ENCODE measurements around the gene CUL5. TPM values are rescaled to one million over a fixed set of nuclear protein-coding genes. Genes with fewer than 3 reads are reported as not detected.

CUL5 gene
- total RNA-seq, 1 donor from 2014 or later: 35.8 TPM

DNA sequence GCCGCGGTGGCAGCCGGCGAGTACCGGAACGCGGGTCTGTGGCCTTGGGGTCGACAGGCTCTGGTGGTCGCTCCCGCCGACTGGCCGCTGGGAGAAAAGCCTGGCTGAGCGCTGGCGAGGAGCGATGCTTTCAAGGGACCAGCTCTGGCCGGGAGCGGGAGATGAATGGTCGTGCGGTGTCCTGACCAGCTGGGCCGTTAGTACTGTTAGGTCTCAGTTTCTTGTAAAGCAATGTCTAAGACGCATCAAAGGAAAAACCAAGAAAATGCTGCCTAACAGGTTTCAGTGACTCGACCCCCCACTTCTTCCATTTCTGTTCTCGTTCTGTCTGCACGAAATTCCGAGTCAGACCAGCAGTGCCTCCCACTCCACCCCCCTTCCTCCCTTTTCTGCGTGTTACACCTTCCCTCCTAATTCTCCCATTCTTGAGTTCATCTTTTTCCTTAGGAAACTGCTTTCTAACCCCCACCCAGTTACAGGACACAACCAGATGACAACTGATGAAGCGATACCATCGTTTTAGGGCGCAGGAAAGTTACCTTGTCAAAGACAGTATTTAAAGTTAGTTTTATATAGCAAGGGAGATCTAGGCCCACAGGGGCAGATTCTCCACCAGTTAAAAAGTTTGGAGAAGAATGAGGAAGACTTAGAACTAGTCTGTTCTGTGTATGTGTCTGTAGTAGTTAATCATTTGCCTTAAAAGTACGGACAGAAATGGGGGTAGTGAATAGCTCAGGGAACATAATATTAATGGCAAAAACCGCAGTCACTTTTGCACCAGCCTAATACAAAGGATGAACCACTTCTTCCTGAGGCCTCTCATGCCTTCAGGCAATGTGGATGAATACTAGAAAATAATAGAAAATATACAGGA is 1.0 kb downstream of the CUL5 start:
- H3K9me3 Mint-ChIP-seq (ENCODE audit: unreplicated experiment): no peaks in the 10 kb centered on the region
- DNase-seq (ENCODE audit: extremely low spot score, unreplicated experiment): no peak
- peak overlapping the region; percentile 99 for H3K4me3 Mint-ChIP-seq (ENCODE audit: unreplicated experiment)
- H3K36me3 Mint-ChIP-seq (ENCODE audit: unreplicated experiment): peaks cover 3% of the 10 kb centered on the region
- H3K27ac Mint-ChIP-seq (ENCODE audit: unreplicated experiment): peak overlapping the region; percentile 98
- TF ChIP-seq, protein P1, sequence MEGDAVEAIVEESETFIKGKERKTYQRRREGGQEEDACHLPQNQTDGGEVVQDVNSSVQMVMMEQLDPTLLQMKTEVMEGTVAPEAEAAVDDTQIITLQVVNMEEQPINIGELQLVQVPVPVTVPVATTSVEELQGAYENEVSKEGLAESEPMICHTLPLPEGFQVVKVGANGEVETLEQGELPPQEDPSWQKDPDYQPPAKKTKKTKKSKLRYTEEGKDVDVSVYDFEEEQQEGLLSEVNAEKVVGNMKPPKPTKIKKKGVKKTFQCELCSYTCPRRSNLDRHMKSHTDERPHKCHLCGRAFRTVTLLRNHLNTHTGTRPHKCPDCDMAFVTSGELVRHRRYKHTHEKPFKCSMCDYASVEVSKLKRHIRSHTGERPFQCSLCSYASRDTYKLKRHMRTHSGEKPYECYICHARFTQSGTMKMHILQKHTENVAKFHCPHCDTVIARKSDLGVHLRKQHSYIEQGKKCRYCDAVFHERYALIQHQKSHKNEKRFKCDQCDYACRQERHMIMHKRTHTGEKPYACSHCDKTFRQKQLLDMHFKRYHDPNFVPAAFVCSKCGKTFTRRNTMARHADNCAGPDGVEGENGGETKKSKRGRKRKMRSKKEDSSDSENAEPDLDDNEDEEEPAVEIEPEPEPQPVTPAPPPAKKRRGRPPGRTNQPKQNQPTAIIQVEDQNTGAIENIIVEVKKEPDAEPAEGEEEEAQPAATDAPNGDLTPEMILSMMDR (IDR thresholded peaks at IDR 0.05): no peak
- no peaks in the 10 kb centered on the region for H3K27me3 Mint-ChIP-seq (ENCODE audit: unreplicated experiment)
- peaks cover 5% of the 10 kb centered on the region for H3K4me1 Mint-ChIP-seq (ENCODE audit: unreplicated experiment)

DNA sequence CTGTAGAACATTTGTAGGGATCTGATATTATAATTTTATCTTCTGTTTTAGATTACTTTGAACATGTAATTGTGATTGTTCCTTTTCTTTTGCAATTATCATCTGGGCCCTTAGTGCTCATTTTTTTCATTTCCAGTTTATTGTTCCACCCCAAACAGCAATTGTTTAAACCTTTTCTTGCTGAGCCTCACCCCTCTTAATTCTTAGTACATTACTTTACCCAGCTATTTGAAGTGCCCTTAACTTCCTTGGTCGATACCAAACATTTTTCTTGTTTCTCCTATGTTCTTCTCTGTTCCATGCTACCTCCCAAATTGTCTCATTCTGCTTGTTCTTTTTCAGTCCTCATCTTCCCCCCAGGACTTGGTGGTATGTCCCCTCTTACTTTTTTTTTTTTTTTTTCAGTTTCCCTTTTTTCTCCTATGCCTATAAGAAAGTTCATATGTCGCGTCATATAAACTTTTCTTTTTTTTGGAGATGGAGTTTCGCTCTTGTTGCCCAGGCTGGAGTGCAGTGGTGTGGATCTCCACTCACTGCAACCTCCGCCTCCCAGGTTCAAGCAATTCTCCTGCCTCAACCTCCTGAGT is 3.5 kb downstream of the CUL5 start:
- H3K27me3 Mint-ChIP-seq (ENCODE audit: unreplicated experiment): no peaks in the 10 kb centered on the region
- no peak for DNase-seq (ENCODE audit: extremely low spot score, unreplicated experiment)
- H3K9me3 Mint-ChIP-seq (ENCODE audit: unreplicated experiment): no peaks in the 10 kb centered on the region
- peaks cover 5% of the 10 kb centered on the region for H3K36me3 Mint-ChIP-seq (ENCODE audit: unreplicated experiment)
- TF ChIP-seq, protein P1 (IDR thresholded peaks at IDR 0.05): no peak
- H3K4me3 Mint-ChIP-seq (ENCODE audit: unreplicated experiment): no peak overlapping the region
- H3K27ac Mint-ChIP-seq (ENCODE audit: unreplicated experiment): no peak overlapping the region
- peaks cover 11% of the 10 kb centered on the region for H3K4me1 Mint-ChIP-seq (ENCODE audit: unreplicated experiment)

DNA sequence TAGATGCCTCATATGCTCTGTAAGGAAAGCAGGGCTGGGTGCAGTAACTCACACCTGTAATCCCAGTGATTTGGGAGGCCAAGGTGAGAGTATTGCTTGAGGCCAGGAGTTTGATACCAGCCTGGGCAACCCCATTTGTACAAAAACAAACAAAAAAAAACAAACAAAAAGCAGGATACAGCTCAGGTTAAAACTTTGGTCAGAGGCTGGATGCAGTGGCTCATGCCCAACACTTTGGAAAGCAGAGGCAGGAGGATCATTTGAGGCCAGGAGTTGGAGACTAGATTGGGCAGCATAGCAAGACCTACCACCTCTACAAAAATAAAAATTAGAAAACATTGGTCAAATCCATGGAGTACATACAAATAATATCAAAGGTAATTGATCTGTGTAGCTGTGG is 7.9 kb downstream of the CUL5 start:
- no peak for DNase-seq (ENCODE audit: extremely low spot score, unreplicated experiment)
- Mint-ChIP-seq H3K4me1 (ENCODE audit: unreplicated experiment) (peaks cover 19% of the 10 kb centered on the region), H3K36me3 (ENCODE audit: unreplicated experiment) (peaks cover 3% of the 10 kb centered on the region), H3K27me3 (ENCODE audit: unreplicated experiment) (no peaks in the 10 kb centered on the region), H3K27ac (ENCODE audit: unreplicated experiment) (no peak overlapping the region), H3K9me3 (ENCODE audit: unreplicated experiment) (no peaks in the 10 kb centered on the region), H3K4me3 (ENCODE audit: unreplicated experiment) (no peak overlapping the region)
- TF ChIP-seq, protein P1 (IDR thresholded peaks at IDR 0.05): no peak

DNA sequence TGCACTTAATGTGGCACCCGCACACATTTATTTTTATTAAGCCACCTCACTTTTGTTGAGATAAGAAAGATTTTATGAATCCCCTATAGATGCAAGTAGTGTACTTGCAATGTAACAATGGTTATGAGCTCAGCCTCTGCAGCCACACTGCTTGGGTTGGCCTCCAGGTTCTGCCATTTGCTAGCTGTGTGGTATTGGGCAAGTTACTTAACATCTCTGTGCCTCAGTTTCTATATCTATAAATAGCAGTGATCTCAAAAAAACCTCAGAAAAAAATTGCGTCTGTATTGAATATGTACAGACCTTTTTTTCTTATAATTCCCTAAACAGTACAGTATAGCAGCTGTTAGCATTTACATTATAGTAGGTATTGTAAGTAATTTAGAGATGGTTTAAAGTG is 10.0 kb downstream of the CUL5 start:
- H3K36me3 Mint-ChIP-seq (ENCODE audit: unreplicated experiment): peaks cover 3% of the 10 kb centered on the region
- TF ChIP-seq, protein P1 (IDR thresholded peaks at IDR 0.05): no peak

DNA sequence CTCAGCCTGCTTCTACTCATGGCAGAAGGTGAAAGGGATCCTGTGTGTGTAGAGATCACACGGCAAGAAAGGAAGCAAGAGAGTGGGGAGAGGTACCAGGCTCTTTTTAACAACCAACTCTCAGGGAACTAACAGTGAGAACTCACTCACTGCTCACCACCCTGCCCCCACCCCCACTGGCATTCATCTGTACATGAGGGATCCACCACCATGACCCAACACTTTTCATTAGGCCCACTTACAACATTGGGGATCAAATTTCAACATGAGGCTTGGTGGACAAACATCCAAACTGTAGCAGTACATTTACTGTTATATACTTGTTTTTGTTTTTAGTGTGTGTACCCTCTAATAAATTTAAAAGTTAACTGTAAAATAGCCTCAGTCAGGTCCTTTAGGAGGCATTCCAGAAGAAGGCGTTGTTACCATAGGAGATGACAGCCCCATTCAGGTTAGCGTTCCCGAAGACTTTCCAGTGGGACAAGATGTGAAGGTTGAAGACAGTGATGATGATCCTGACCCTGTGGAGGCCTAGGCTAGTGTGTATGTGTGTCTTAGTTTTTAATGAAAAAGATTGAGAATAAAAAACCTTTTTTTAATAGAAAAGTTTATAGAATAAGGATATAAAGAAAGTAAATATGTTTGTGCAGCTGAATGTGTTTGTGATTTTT is 11.3 kb downstream of the CUL5 start:
- DNase-seq (ENCODE audit: extremely low spot score, unreplicated experiment): no peak
- peaks cover 3% of the 10 kb centered on the region for H3K36me3 Mint-ChIP-seq (ENCODE audit: unreplicated experiment)
- H3K9me3 Mint-ChIP-seq (ENCODE audit: unreplicated experiment): no peaks in the 10 kb centered on the region
- H3K27ac Mint-ChIP-seq (ENCODE audit: unreplicated experiment): no peak overlapping the region
- TF ChIP-seq, protein P1 (IDR thresholded peaks at IDR 0.05): no peak
- H3K27me3 Mint-ChIP-seq (ENCODE audit: unreplicated experiment): no peaks in the 10 kb centered on the region
- no peak overlapping the region for H3K4me3 Mint-ChIP-seq (ENCODE audit: unreplicated experiment)
- H3K4me1 Mint-ChIP-seq (ENCODE audit: unreplicated experiment): peaks cover 21% of the 10 kb centered on the region

More for the DNA sequence above, 10.0 kb downstream of the CUL5 start:
- Mint-ChIP-seq H3K27ac (ENCODE audit: unreplicated experiment) (no peak overlapping the region), H3K4me1 (ENCODE audit: unreplicated experiment) (peaks cover 20% of the 10 kb centered on the region), H3K27me3 (ENCODE audit: unreplicated experiment) (no peaks in the 10 kb centered on the region), H3K4me3 (ENCODE audit: unreplicated experiment) (no peak overlapping the region), H3K9me3 (ENCODE audit: unreplicated experiment) (no peaks in the 10 kb centered on the region)
- no peak for DNase-seq (ENCODE audit: extremely low spot score, unreplicated experiment)
